AG04449 (cell line): ENCODE data around the gene KCNAB1.
"Not testable (repeated sequence)": the region's sequence is repeated elsewhere in the genome, so short reads cannot be mapped to it uniquely, and the experiment has no call there.

Source experiments
- CTCF ChIA-PET: fragments of 350-600 bp; formaldehyde crosslinking; extraction: SDS; loops from one replicate; lab custom pipeline; 2021; ENCODE audit warnings: antibody characterized with exemption; lab: Yijun Ruan, JAX
- POLR2A ChIA-PET: fragments of 400-600, 350-600 bp; formaldehyde crosslinking; extraction: SDS; loops from one replicate; lab custom pipeline; 2020; ENCODE audit warnings: antibody characterized with exemption, inconsistent platforms; lab: Yijun Ruan, JAX
- DNase-seq: peaks from one replicate; pipeline ENCODE4 v3.0.0-alpha.2; 2010; ENCODE audit warnings: low read depth, low spot score
- H3K4me3 ChIP-seq: 2 replicates; pipeline ENCODE4 v1.5.1; 2011; ENCODE audit warnings: low read depth, mild to moderate bottlenecking, control low read depth, low read length
- CTCF ChIP-seq: IDR thresholded peaks from one replicate; pipeline ENCODE4 v1.5.1; 2011; ENCODE audit warnings: mild to moderate bottlenecking, moderate library complexity, low read length, control low read depth, inconsistent platforms; ENCODE audit not compliant: insufficient read depth; ENCODE audit errors: missing control alignments

Gene KCNAB1

GRCh38 chr3:156187146-156187769 is 66.9 kb downstream of the KCNAB1 start:
- CTCF ChIA-PET, result interaction anchor here (1.9 kb wide), 1 partner anchor 13 kb away, joined by 9 read pairs; no protein-coding TSS in a partner anchor
- DNase-seq, result peak; percentile 31
- POLR2A ChIA-PET, result interaction anchor here (0.6 to 0.8 kb wide), 2 partner anchors 20 to 21 kb away, joined by 3 read pairs; no protein-coding TSS in a partner anchor
- H3K4me3 ChIP-seq, result no peak overlapping the region
- no peak for TF ChIP-seq CTCF

- no peak overlapping the region for H3K4me3 ChIP-seq
- DNase-seq, result no peak
- POLR2A ChIA-PET, result interaction anchor here (0.6 kb wide), 1 partner anchor 15 kb away, joined by 3 read pairs; no protein-coding TSS in a partner anchor
- CTCF ChIA-PET, result interaction anchor here (0.9 to 1.2 kb wide), 2 partner anchors 14 to 286 kb away, joined by 3 to 4 read pairs; no protein-coding TSS in a partner anchor
- TF ChIP-seq CTCF, result no peak
Measured at GRCh38 chr3:156188757-156189156, 68.4 kb downstream of the KCNAB1 start.

- TF ChIP-seq CTCF, result no peak
- ChIA-PET CTCF (interaction anchor here (1.2 to 1.8 kb wide), 3 partner anchors 14 to 319 kb away, joined by 4 read pairs; no protein-coding TSS in a partner anchor), POLR2A (no interaction called here)
- H3K4me3 ChIP-seq, result no peak overlapping the region
- no peak for DNase-seq
Measured at GRCh38 chr3:156189927-156190326, 69.5 kb downstream of the KCNAB1 start.

- H3K4me3 ChIP-seq, POLR2A ChIA-PET, DNase-seq, CTCF ChIA-PET: not testable (repeated sequence)
Measured at GRCh38 chr3:156194945-156195344, 74.6 kb downstream of the KCNAB1 start.

- CTCF ChIA-PET, DNase-seq, H3K4me3 ChIP-seq: not testable (repeated sequence)
- POLR2A ChIA-PET, result interaction anchor here (0.7 kb wide), 1 partner anchor 191 kb away, joined by 3 read pairs; no protein-coding TSS in a partner anchor
Measured at GRCh38 chr3:156197152-156197551, 76.8 kb downstream of the KCNAB1 start.

- DNase-seq, result no peak
- no peak overlapping the region for H3K4me3 ChIP-seq
- ChIA-PET POLR2A (no interaction called here), CTCF (no interaction called here)
- no peak for TF ChIP-seq CTCF
Measured at GRCh38 chr3:156201411-156202405, 81.3 kb downstream of the KCNAB1 start.

GRCh38 chr3:156206157-156206556 is 85.8 kb downstream of the KCNAB1 start:
- CTCF ChIA-PET, result no interaction called here
- POLR2A ChIA-PET, result no interaction called here
- peak; percentile 26 for DNase-seq
- TF ChIP-seq CTCF, result no peak
- H3K4me3 ChIP-seq, result no peak overlapping the region
